ENCODE results near the gene NKX2-4. TPM values are rescaled to one million over a fixed set of nuclear protein-coding genes. Genes with fewer than 3 reads are reported as not detected.

The NKX2-4 gene
- polyA plus RNA-seq, 1 of the 3 experiments (the other 2 are of a cell fraction) = not detected

- CTCF ChIA-PET = interaction anchor here (1.2 to 2.1 kb wide), 2 partner anchors 72 kb away, joined by 3 to 6 read pairs; no protein-coding TSS in a partner anchor
- no peak for DNase-seq
- Histone ChIP-seq H2AFZ (ENCODE audit: low read depth) (peak overlapping the region; percentile 47; the same call in 1 of the 2 replicates), H3K27ac (ENCODE audit: low read depth in 2 of 2, low read length in 1 of 2) (peak overlapping the region in 1 of 2 experiments; percentile 39; a peak in 1 of 4 replicates), H3K4me3 (ENCODE audit: low read depth in 2 of 2, low read length in 1 of 2) (no peak overlapping the region), H3F3A (replicated peaks; ENCODE audit: insufficient read depth) (peaks cover 5% of the 10 kb centered on the region), H3K9ac (no peak overlapping the region), H3K79me2 (ENCODE audit: insufficient read depth) (no peaks in the 10 kb centered on the region), H3K9me2 (no peaks in the 10 kb centered on the region), H4K20me1 (ENCODE audit: insufficient read depth) (no peaks in the 10 kb centered on the region), H3K36me3 (replicated peaks in 1 of 2; ENCODE audit: control insufficient read depth in 1 of 2, insufficient read depth in 2 of 2, low read length in 1 of 2) (no peaks in the 10 kb centered on the region), H3K4me2 (peak overlapping the region; percentile 69), H3K4me1 (ENCODE audit: control insufficient read depth in 1 of 2, insufficient read depth in 2 of 2, low read depth in 1 of 2, low read length in 1 of 2) (no peaks in the 10 kb centered on the region), H3K9me3 (no peaks in the 10 kb centered on the region), H3K27me3 (ENCODE audit: insufficient read depth) (no peaks in the 10 kb centered on the region; the same call in 1 of the 2 replicates)
- POLR2A ChIA-PET = no interaction called here
- 0% methylated on average over 2 of the region's 2 CpGs for WGBS (ENCODE audit: low lambda C conversion rate)
- no peak for TF ChIP-seq USF1 (IDR thresholded peaks at IDR 0.05; ENCODE audit: borderline replicate concordance, low read depth)
- TF ChIP-seq GABPA (IDR thresholded peaks at IDR 0.05; ENCODE audit: low read depth) = no peak
- TF ChIP-seq EZH2phosphoT487 (IDR thresholded peaks at IDR 0.05; ENCODE audit: borderline replicate concordance, low read depth) = no peak
- TF ChIP-seq REST (IDR thresholded peaks at IDR 0.05; ENCODE audit: low read depth, low read length) = no peak
- TF ChIP-seq POLR2AphosphoS5 (IDR thresholded peaks at IDR 0.05; ENCODE audit: low read depth, low read length) = no peak
- no peak for TF ChIP-seq PBX3 (IDR thresholded peaks at IDR 0.05)
- TF ChIP-seq USF2 (IDR thresholded peaks at IDR 0.05; ENCODE audit: borderline replicate concordance, low read depth, low read length) = no peak
- no peak for TF ChIP-seq RFX5 (IDR thresholded peaks at IDR 0.05; ENCODE audit: low read length)
Measured at GRCh38 chr20:21433329-21433890, 36.1 kb upstream of the NKX2-4 start.

GRCh38 chr20:21432911-21433310 lies 35.6 kb upstream of the NKX2-4 start:
- DNase-seq = no peak
- no peaks in the 10 kb centered on the region for H3K9me2 ChIP-seq
- H2AFZ ChIP-seq (ENCODE audit: low read depth) = no peak overlapping the region; the same call in 1 of the 2 replicates
- H4K20me1 ChIP-seq (ENCODE audit: insufficient read depth) = no peaks in the 10 kb centered on the region
- H3K9ac ChIP-seq = no peak overlapping the region
- H3K4me3 ChIP-seq (ENCODE audit: low read depth in 2 of 2, low read length in 1 of 2) = no peak overlapping the region
- no peaks in the 10 kb centered on the region for H3K9me3 ChIP-seq
- CTCF ChIA-PET = interaction anchor here (2.1 kb wide), 1 partner anchor 73 kb away, joined by 6 read pairs; no protein-coding TSS in a partner anchor
- H3K36me3 ChIP-seq (replicated peaks in 1 of 2; ENCODE audit: control insufficient read depth in 1 of 2, insufficient read depth in 2 of 2, low read length in 1 of 2) = no peaks in the 10 kb centered on the region
- POLR2A ChIA-PET = no interaction called here
- peak overlapping the region in 1 of 2 experiments; percentile 39; a peak in 1 of 4 replicates for H3K27ac ChIP-seq (ENCODE audit: low read depth in 2 of 2, low read length in 1 of 2)
- no peaks in the 10 kb centered on the region for H3K4me1 ChIP-seq (ENCODE audit: control insufficient read depth in 1 of 2, insufficient read depth in 2 of 2, low read depth in 1 of 2, low read length in 1 of 2)
- peaks cover 5% of the 10 kb centered on the region for H3F3A ChIP-seq (replicated peaks; ENCODE audit: insufficient read depth)
- H3K4me2 ChIP-seq = peak overlapping the region; percentile 69
- no peaks in the 10 kb centered on the region; the same call in 1 of the 2 replicates for H3K27me3 ChIP-seq (ENCODE audit: insufficient read depth)
- WGBS (ENCODE audit: low lambda C conversion rate) = 25% methylated on average over 4 of the region's 4 CpGs
- H3K79me2 ChIP-seq (ENCODE audit: insufficient read depth) = no peaks in the 10 kb centered on the region
- TF ChIP-seq EP300 (IDR thresholded peaks at IDR 0.05; ENCODE audit: borderline replicate concordance in 1 of 2, low read depth in 1 of 2, low read length in 1 of 2) = no peak
- TF ChIP-seq SIN3A (IDR thresholded peaks at IDR 0.05; ENCODE audit: borderline replicate concordance, low read depth, low read length) = no peak
- no peak for TF ChIP-seq FOXJ3 (CRISPR knock-in tag; IDR thresholded peaks at IDR 0.05)
- no peak for TF ChIP-seq CTCF (IDR thresholded peaks at IDR 0.05)
- TF ChIP-seq NRF1 (IDR thresholded peaks at IDR 0.05; ENCODE audit: low read depth, low read length) = no peak
- TF ChIP-seq TAF1 (IDR thresholded peaks at IDR 0.05; ENCODE audit: borderline replicate concordance, low read depth, low read length) = no peak
- TF ChIP-seq TCF12 (IDR thresholded peaks at IDR 0.05) = no peak
- TF ChIP-seq POLR2AphosphoS5 (IDR thresholded peaks at IDR 0.05; ENCODE audit: low read depth, low read length) = no peak
- no peak for TF ChIP-seq JUND (IDR thresholded peaks at IDR 0.05)
- TF ChIP-seq RCOR1 (IDR thresholded peaks at IDR 0.05; ENCODE audit: low read length) = no peak
- no peak; the same call in 1 of the 2 replicates for TF ChIP-seq FOSL2 (IDR thresholded peaks at IDR 0.05; ENCODE audit: borderline replicate concordance, low read depth)
- no peak for TF ChIP-seq GABPA (IDR thresholded peaks at IDR 0.05; ENCODE audit: low read depth)
- TF ChIP-seq MXI1 (IDR thresholded peaks at IDR 0.05; ENCODE audit: low read depth, low read length) = no peak
